Measurements from ENCODE around the gene MED22. TPM values are rescaled to one million over a fixed set of nuclear protein-coding genes. Genes with fewer than 3 reads are reported as not detected.

MED22 gene
- total and polyA plus RNA-seq, 2 experiments from 2014 or later, result 18.8 to 23.4 TPM

GRCh38 chr9:133375116-133375723 is 27.3 kb upstream of the MED22 start:
- TF ChIP-seq EZH2 (IDR thresholded peaks at IDR 0.05; ENCODE audit: borderline replicate concordance) (no peak), CTCF (IDR thresholded peaks at IDR 0.05; ENCODE audit: poor library complexity) (peak; percentile 39)
- no peaks in the 10 kb centered on the region for H3K9me2 ChIP-seq (replicated peaks; ENCODE audit: insufficient read depth)
- WGBS (ENCODE audit: low lambda C conversion rate, missing lambda C conversion rate), result 2% methylated on average over 27 of the region's 39 CpGs
- peak; percentile 82 for DNase-seq (ENCODE audit: low spot score)
- peaks cover 49% of the 10 kb centered on the region for H4K20me1 ChIP-seq (ENCODE audit: insufficient read depth, poor library complexity, severe bottlenecking)
- peak overlapping the region; percentile 99 for H3K27ac ChIP-seq
- no peaks in the 10 kb centered on the region for H3K27me3 ChIP-seq
- no peaks in the 10 kb centered on the region for H3K36me3 ChIP-seq (replicated peaks; ENCODE audit: insufficient read depth, low read depth)
- H3K4me1 ChIP-seq (ENCODE audit: insufficient read depth), result peaks cover 26% of the 10 kb centered on the region
- peaks cover 55% of the 10 kb centered on the region for H3K79me2 ChIP-seq
- peak overlapping the region; percentile 88 for H3K4me2 ChIP-seq
- H3K4me3 ChIP-seq, result peak overlapping the region; percentile 82
- no peaks in the 10 kb centered on the region for H3K9me3 ChIP-seq (ENCODE audit: low read depth)
- H2AFZ ChIP-seq, result peak overlapping the region; percentile 18

- no peak for DNase-seq (ENCODE audit: low spot score)
- Histone ChIP-seq H3K9me2 (replicated peaks; ENCODE audit: insufficient read depth) (no peaks in the 10 kb centered on the region), H3K4me1 (ENCODE audit: insufficient read depth) (peaks cover 26% of the 10 kb centered on the region), H3K4me3 (peak overlapping the region; percentile 82), H3K4me2 (peak overlapping the region; percentile 88), H3K27me3 (no peaks in the 10 kb centered on the region), H3K79me2 (peaks cover 60% of the 10 kb centered on the region), H3K9me3 (ENCODE audit: low read depth) (no peaks in the 10 kb centered on the region), H2AFZ (no peak overlapping the region), H4K20me1 (ENCODE audit: insufficient read depth, poor library complexity, severe bottlenecking) (peaks cover 54% of the 10 kb centered on the region), H3K27ac (peak overlapping the region; percentile 99), H3K36me3 (replicated peaks; ENCODE audit: insufficient read depth, low read depth) (no peaks in the 10 kb centered on the region)
- TF ChIP-seq EZH2phosphoT487 (IDR thresholded peaks at IDR 0.05; ENCODE audit: low read depth, severe bottlenecking, unreplicated experiment) (no peak), CTCF (IDR thresholded peaks at IDR 0.05; ENCODE audit: poor library complexity) (no peak), EZH2 (IDR thresholded peaks at IDR 0.05; ENCODE audit: borderline replicate concordance) (no peak)
- WGBS (ENCODE audit: low lambda C conversion rate, missing lambda C conversion rate), result 27% methylated on average over 12 of the region's 12 CpGs
These were observed 26.7 kb upstream of the MED22 start for GRCh38 chr9:133374612-133375115.

GRCh38 chr9:133372144-133372543 is 24.2 kb upstream of the MED22 start:
- Histone ChIP-seq H3K9me3 (ENCODE audit: low read depth) (no peaks in the 10 kb centered on the region), H4K20me1 (ENCODE audit: insufficient read depth, poor library complexity, severe bottlenecking) (peaks cover 80% of the 10 kb centered on the region), H3K4me3 (no peak overlapping the region), H3K9me2 (replicated peaks; ENCODE audit: insufficient read depth) (no peaks in the 10 kb centered on the region), H3K4me2 (peak overlapping the region; percentile 88), H3K27ac (no peak overlapping the region), H2AFZ (no peak overlapping the region), H3K27me3 (no peaks in the 10 kb centered on the region), H3K79me2 (peaks cover 85% of the 10 kb centered on the region), H3K36me3 (replicated peaks; ENCODE audit: insufficient read depth, low read depth) (no peaks in the 10 kb centered on the region), H3K4me1 (ENCODE audit: insufficient read depth) (peaks cover 38% of the 10 kb centered on the region)
- no peak for DNase-seq (ENCODE audit: low spot score)
- 91% methylated on average over 7 of the region's 7 CpGs for WGBS (ENCODE audit: low lambda C conversion rate, missing lambda C conversion rate)
- TF ChIP-seq CTCF (IDR thresholded peaks at IDR 0.05; ENCODE audit: poor library complexity) (no peak), EZH2phosphoT487 (IDR thresholded peaks at IDR 0.05; ENCODE audit: low read depth, severe bottlenecking, unreplicated experiment) (no peak), EZH2 (IDR thresholded peaks at IDR 0.05; ENCODE audit: borderline replicate concordance) (no peak)
